ENCODE results near the gene MYH9. TPM values are rescaled to one million over a fixed set of nuclear protein-coding genes. Genes with fewer than 3 reads are reported as not detected.

MYH9 gene
- total RNA-seq, 4 donors from 2014 or later, result 216 to 339 (median 246) TPM

DNA sequence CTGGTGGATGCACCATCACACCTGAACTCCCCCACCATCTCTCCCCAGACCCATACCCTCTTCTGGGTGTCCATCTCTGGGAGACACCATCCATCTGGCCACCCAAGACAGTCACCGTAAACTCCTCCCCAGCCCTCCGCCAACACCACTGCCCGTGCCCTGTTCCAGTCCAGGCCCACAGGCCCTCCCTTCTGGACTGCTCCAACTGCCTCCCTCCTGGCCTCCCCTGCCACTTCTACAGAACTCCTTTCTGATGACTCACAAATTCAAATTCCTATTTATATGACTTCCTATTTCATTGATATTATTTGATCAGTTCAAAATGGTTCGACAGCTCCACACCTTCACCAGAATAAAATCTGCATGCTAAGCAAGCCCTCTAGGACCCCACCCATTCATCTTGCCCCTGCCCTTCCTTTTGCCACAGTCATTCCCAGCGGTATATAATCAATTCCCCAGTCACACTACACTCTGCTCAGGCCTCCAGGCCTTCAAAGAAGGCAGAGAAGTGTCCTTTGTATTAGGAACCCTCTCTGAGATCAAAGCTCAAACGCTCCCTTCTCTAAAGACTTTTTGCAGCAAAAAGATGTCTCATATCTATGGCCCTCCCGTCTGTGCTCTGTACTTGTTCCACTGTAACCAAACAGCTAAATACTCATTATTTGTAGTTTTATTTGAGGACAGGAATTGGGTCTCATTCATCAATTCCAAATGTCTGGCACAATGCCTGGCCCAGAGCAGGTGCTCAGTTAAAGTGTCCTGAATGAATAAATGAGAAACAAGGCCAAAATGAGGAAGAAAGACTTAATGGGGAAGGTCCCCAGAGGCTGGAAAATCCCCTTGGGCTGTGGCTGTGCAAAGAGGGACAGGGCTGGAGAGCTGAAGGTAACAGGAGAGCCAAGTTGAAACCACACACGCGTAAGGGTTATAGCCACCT lies 29.0 kb downstream of the MYH9 start:
- DNase-seq, result no peak
- peaks cover 0 to 8% (median 0%) of the 10 kb centered on the region in 3 donors for H3K36me3 ChIP-seq
- no peak for TF ChIP-seq POLR2A (IDR thresholded peaks at IDR 0.05)
- no peak for TF ChIP-seq CTCF (IDR thresholded peaks at IDR 0.05)
- H3K27ac ChIP-seq, result peak overlapping the region; percentile 51 to 100 (median 94)
- H3K9me3 ChIP-seq, result no peaks in the 10 kb centered on the region
- no peak overlapping the region for H3K4me3 ChIP-seq
- intact Hi-C loops (cut with DNase I), result no loop called here
- WGBS, 2 donors, result 44 to 52% methylated on average over 9 of the region's 9 CpGs
- H3K4me1 ChIP-seq, result peaks cover 77 to 100% (median 93%) of the 10 kb centered on the region in 3 donors
- no peaks in the 10 kb centered on the region for H3K27me3 ChIP-seq

DNA sequence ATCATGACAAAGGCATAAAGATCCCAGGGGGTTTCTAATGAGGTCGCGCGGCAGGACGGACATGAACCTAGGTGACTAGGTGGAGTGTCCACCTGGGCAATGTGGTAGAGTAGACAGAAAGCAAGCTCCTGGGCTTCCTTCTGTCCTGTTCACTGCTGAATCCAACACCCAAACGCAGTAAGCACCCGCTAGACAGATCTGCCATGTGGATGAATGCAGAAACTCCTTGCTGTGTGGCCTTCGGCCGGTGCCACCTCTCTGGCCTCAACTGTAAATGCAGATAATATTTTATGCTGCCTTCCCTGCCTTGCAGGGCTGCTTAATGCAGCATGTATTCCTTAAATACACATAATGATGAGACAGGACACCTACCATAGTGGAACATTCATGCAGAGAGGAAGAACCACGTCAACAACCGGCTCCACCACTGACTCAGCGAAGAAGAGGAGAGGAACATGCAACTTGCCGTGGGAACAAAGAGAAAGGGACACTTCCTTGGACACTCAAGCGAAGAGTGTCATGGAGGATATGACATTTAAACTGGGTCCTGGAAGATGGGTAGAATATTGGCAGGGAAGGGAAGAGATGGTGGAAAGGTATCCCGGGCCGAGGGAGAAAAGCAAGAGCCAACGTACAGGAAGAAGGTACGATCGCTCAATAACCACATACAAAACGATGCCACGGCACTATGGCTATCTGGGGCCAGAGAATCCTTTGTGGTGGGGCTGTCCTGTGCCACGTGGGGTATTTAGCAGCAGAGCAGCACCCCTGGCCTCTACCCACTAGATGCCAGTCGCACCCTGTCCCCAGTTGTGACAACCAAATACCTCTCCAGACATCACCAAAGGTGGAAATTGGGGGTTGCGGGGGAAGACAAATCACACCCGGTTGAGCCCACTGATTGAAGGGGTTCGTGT lies 30.8 kb downstream of the MYH9 start:
- H3K9me3 ChIP-seq, result no peaks in the 10 kb centered on the region
- DNase-seq, result no peak
- intact Hi-C loops (cut with DNase I), result no loop called here
- TF ChIP-seq POLR2A (IDR thresholded peaks at IDR 0.05) (no peak), CTCF (IDR thresholded peaks at IDR 0.05) (no peak)
- H3K27me3 ChIP-seq, result no peaks in the 10 kb centered on the region
- peak overlapping the region; percentile 51 to 100 (median 94) for H3K27ac ChIP-seq
- peaks cover 0 to 8% (median 0%) of the 10 kb centered on the region in 3 donors for H3K36me3 ChIP-seq
- peaks cover 76 to 100% (median 93%) of the 10 kb centered on the region in 3 donors for H3K4me1 ChIP-seq
- H3K4me3 ChIP-seq, result peak overlapping the region in 1 of 4 donors; percentile 27
- WGBS, 2 donors, result 60 to 62% methylated on average over 23 to 24 of the region's 25 CpGs

DNA sequence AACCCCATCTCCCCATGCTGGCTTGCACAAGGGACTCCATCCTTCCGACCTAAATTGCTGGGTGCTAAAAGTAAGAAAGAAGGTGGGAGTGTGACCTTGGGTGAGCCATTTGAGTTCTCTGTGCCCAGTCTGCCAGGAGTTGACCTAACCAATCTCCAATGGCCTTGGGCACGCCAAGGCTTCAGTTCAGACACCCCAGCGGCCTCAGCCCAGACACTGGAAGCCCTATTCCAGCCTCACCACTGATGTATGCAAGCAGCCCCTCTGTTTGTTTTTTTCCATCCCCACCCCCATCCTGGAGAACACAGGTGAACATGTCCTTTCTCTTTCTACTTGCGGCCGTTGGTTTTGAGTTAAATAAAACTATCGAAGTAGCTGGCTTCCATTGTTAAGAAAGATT lies 31.9 kb downstream of the MYH9 start:
- H3K27me3 ChIP-seq, result no peaks in the 10 kb centered on the region
- peak overlapping the region in 1 of 4 donors; percentile 16 for H3K4me3 ChIP-seq
- H3K27ac ChIP-seq, result peak overlapping the region; percentile 73 to 100 (median 94)
- DNase-seq, result no peak
- TF ChIP-seq CTCF (IDR thresholded peaks at IDR 0.05), result no peak
- no peak for TF ChIP-seq POLR2A (IDR thresholded peaks at IDR 0.05)
- intact Hi-C loops (cut with DNase I), result no loop called here
- 65 to 68% methylated on average over 6 of the region's 6 CpGs for WGBS, 2 donors
- no peaks in the 10 kb centered on the region for H3K9me3 ChIP-seq
- peaks cover 79 to 100% (median 93%) of the 10 kb centered on the region in 3 donors for H3K4me1 ChIP-seq
- H3K36me3 ChIP-seq, result peaks cover 0 to 8% (median 0%) of the 10 kb centered on the region in 3 donors

- Histone ChIP-seq H3K4me1 (peaks cover 78 to 100% (median 95%) of the 10 kb centered on the region in 3 donors), H3K4me3 (peak overlapping the region in 1 of 4 donors; percentile 16), H3K36me3 (peaks cover 0 to 8% (median 0%) of the 10 kb centered on the region in 3 donors), H3K9me3 (no peaks in the 10 kb centered on the region), H3K27me3 (no peaks in the 10 kb centered on the region), H3K27ac (peak overlapping the region; percentile 73 to 100 (median 94))
- 29 to 31% methylated on average over 6 of the region's 6 CpGs for WGBS, 2 donors
- DNase-seq, result no peak
- intact Hi-C loops (cut with DNase I), result no loop called here
- TF ChIP-seq POLR2A (IDR thresholded peaks at IDR 0.05), result no peak
- TF ChIP-seq CTCF (IDR thresholded peaks at IDR 0.05), result no peak
Measured at GRCh38 chr22:36355362-36355761, 32.4 kb downstream of the MYH9 start.

All from esophagus squamous epithelium (tissue), 5 donors.